Vagina (tissue), 2 donors: ENCODE data around the gene PRUNE1.

ENCODE experiments used
- POLR2A ChIP-seq, 2 donors: fragments of 450-650 bp; IDR thresholded peaks; one replicate each; pipeline ENCODE4 v1.6.1; 2017; ENCODE audit warnings: antibody characterized with exemption in 2 of 2, mild to moderate bottlenecking in 2 of 2, moderate library complexity in 2 of 2
- POLR2AphosphoS5 ChIP-seq, 2 donors: sonication (generic); formaldehyde crosslinking; IDR thresholded peaks; one replicate each; pipeline ENCODE4 v1.9.0; 2017; ENCODE audit warnings: antibody characterized with exemption in 2 of 2, mild to moderate bottlenecking in 2 of 2, low read depth in 1 of 2; ENCODE audit not compliant: insufficient read depth in 1 of 2
- TF ChIP-seq, protein P1 (sequence below), 3 experiments: fragments of 450-650 bp in 2 of 3; fragments of 200-600 bp in 1 of 3; sonication (generic) in 1 of 3; IDR thresholded peaks; one replicate each; pipeline ENCODE4 v1.5.1; 2017 to 2019; ENCODE audit warnings: antibody characterized with exemption in 3 of 3, mild to moderate bottlenecking in 2 of 3, moderate library complexity in 2 of 3

DNA sequence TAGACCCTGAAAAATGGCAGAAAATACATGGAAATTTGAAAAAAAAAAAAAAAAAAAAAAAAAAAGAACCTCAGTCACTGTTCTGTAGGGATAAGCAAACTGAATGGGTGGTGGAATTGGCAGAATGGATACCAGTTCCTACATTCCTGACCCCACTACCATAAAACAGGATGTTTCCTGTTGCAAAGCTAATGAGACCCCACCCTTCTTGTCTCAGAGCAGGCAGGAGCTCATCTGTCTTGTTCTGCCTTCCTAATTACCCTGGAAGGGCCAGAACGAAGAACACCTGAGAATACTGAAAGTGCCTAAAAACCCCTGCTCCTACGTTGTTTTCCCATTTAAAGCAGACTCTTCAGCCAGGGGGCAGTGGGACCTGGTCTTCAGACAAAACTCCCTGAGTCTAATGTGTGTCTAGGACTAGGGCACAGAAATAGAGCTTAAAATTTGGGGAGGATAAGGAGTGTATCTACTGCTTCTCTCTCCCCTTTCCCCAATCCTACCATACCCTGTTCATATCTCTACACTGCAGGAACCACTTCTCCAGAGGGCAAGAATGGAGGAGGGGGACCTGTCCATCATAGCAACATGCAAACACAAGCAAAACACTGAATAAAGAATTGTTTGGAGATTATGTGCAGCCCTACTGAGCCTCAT lies 43.2 kb downstream of the PRUNE1 start:
- TF ChIP-seq POLR2A (IDR thresholded peaks at IDR 0.05) (no peak), POLR2AphosphoS5 (IDR thresholded peaks at IDR 0.05; ENCODE audit: insufficient read depth in 1 of 2, low read depth in 1 of 2) (no peak)
- TF ChIP-seq, protein P1, sequence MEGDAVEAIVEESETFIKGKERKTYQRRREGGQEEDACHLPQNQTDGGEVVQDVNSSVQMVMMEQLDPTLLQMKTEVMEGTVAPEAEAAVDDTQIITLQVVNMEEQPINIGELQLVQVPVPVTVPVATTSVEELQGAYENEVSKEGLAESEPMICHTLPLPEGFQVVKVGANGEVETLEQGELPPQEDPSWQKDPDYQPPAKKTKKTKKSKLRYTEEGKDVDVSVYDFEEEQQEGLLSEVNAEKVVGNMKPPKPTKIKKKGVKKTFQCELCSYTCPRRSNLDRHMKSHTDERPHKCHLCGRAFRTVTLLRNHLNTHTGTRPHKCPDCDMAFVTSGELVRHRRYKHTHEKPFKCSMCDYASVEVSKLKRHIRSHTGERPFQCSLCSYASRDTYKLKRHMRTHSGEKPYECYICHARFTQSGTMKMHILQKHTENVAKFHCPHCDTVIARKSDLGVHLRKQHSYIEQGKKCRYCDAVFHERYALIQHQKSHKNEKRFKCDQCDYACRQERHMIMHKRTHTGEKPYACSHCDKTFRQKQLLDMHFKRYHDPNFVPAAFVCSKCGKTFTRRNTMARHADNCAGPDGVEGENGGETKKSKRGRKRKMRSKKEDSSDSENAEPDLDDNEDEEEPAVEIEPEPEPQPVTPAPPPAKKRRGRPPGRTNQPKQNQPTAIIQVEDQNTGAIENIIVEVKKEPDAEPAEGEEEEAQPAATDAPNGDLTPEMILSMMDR (IDR thresholded peaks at IDR 0.05) = no peak
